ENCODE measurements around the gene DNAI2. TPM values are rescaled to one million over a fixed set of nuclear protein-coding genes. Genes with fewer than 3 reads are reported as not detected.

Gene DNAI2
- total RNA-seq, 1 experiment from 2014 or later: 0.26 TPM

DNA sequence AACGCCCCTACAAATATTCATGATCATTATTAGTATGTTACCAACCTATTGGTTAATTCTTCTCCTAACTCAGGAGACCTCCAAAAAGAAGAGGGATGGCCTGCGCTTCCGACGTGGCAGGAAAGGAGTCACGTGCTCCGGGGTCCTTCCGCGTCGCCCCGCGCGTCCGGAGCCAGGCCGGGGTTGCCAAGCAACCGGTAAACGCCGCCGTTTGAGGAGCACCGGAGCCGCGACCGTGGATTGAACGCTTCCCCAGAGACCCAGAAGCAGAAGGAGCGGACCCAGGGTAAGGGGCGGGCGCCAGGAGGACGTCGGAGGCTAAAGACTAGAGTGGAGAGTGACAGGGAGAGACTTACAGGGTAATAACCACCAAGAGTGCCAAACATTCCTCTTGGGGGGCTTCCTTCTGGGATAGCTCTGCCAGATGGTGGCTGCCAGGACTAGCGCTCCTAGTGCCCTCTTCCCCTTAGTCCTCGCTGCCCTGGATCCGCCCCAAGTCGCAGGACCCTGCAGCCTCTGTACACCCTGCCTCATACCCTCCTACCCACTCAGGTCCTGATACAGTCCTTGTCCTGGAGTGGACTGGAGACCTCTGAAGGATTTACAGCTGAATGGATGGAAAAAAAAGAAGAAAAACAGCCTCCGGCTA is at the start of gene DNAI2 (continued):
- TF ChIP-seq, protein P1, sequence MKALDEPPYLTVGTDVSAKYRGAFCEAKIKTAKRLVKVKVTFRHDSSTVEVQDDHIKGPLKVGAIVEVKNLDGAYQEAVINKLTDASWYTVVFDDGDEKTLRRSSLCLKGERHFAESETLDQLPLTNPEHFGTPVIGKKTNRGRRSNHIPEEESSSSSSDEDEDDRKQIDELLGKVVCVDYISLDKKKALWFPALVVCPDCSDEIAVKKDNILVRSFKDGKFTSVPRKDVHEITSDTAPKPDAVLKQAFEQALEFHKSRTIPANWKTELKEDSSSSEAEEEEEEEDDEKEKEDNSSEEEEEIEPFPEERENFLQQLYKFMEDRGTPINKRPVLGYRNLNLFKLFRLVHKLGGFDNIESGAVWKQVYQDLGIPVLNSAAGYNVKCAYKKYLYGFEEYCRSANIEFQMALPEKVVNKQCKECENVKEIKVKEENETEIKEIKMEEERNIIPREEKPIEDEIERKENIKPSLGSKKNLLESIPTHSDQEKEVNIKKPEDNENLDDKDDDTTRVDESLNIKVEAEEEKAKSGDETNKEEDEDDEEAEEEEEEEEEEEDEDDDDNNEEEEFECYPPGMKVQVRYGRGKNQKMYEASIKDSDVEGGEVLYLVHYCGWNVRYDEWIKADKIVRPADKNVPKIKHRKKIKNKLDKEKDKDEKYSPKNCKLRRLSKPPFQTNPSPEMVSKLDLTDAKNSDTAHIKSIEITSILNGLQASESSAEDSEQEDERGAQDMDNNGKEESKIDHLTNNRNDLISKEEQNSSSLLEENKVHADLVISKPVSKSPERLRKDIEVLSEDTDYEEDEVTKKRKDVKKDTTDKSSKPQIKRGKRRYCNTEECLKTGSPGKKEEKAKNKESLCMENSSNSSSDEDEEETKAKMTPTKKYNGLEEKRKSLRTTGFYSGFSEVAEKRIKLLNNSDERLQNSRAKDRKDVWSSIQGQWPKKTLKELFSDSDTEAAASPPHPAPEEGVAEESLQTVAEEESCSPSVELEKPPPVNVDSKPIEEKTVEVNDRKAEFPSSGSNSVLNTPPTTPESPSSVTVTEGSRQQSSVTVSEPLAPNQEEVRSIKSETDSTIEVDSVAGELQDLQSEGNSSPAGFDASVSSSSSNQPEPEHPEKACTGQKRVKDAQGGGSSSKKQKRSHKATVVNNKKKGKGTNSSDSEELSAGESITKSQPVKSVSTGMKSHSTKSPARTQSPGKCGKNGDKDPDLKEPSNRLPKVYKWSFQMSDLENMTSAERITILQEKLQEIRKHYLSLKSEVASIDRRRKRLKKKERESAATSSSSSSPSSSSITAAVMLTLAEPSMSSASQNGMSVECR (CRISPR knock-in tag; IDR thresholded peaks at IDR 0.05; ENCODE audit: borderline replicate concordance): no peak
- TF ChIP-seq GABPB1 (CRISPR knock-in tag; IDR thresholded peaks at IDR 0.05): no peak
- no peak for TF ChIP-seq ZNF423 (CRISPR knock-in tag; IDR thresholded peaks at IDR 0.05)
- TF ChIP-seq OVOL2 (CRISPR knock-in tag; IDR thresholded peaks at IDR 0.05; ENCODE audit: borderline replicate concordance): no peak
- TF ChIP-seq, protein P2, sequence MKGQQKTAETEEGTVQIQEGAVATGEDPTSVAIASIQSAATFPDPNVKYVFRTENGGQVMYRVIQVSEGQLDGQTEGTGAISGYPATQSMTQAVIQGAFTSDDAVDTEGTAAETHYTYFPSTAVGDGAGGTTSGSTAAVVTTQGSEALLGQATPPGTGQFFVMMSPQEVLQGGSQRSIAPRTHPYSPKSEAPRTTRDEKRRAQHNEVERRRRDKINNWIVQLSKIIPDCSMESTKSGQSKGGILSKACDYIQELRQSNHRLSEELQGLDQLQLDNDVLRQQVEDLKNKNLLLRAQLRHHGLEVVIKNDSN (CRISPR knock-in tag; IDR thresholded peaks at IDR 0.05): peak; percentile 92
- TF ChIP-seq NFE2L1 (CRISPR knock-in tag; IDR thresholded peaks at IDR 0.05): no peak
- TF ChIP-seq, protein P3, sequence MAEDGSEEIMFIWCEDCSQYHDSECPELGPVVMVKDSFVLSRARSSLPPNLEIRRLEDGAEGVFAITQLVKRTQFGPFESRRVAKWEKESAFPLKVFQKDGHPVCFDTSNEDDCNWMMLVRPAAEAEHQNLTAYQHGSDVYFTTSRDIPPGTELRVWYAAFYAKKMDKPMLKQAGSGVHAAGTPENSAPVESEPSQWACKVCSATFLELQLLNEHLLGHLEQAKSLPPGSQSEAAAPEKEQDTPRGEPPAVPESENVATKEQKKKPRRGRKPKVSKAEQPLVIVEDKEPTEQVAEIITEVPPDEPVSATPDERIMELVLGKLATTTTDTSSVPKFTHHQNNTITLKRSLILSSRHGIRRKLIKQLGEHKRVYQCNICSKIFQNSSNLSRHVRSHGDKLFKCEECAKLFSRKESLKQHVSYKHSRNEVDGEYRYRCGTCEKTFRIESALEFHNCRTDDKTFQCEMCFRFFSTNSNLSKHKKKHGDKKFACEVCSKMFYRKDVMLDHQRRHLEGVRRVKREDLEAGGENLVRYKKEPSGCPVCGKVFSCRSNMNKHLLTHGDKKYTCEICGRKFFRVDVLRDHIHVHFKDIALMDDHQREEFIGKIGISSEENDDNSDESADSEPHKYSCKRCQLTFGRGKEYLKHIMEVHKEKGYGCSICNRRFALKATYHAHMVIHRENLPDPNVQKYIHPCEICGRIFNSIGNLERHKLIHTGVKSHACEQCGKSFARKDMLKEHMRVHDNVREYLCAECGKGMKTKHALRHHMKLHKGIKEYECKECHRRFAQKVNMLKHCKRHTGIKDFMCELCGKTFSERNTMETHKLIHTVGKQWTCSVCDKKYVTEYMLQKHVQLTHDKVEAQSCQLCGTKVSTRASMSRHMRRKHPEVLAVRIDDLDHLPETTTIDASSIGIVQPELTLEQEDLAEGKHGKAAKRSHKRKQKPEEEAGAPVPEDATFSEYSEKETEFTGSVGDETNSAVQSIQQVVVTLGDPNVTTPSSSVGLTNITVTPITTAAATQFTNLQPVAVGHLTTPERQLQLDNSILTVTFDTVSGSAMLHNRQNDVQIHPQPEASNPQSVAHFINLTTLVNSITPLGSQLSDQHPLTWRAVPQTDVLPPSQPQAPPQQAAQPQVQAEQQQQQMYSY (CRISPR knock-in tag; IDR thresholded peaks at IDR 0.05): no peak

DNA sequence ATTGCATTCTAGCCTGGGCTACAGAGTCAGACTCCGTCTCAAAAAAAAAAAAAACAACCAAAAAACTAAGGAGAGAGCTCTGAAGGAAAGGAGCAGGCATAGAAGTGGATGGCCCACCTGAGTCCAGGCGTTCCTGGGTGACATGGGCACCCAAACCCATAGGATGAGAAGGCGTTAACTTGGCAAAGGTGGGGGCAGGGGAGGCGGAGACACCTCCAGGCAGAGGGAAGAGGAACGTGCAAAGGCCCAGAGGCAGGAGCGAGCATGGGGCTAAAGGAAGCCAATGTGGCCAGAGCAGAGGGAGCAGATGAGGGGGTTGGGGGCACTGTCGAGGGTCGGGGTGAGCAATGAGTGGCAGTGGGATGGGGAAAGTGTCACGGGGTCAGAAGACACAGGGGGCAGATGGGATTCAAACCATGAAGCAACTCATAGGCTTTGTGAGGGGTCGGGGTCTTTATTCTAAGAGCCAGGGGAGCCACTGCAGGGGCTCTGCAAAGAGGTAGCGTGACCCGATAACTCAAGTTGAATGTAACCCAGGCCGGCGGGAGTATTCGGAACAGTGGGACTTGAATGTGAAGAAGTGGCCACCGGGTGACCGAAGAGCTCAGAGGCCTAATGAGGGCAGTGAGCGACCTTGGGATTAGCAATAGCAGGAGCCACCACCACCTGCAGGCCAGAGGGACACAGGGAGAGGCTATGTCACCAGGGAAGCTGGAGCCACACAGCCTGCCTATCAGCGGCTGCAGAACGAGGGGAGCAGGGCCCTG is 48.9 kb upstream of the DNAI2 start:
- CTCF ChIA-PET: interaction anchor here (1.0 to 1.7 kb wide), 4 partner anchors 12 to 341 kb away, joined by 3 to 4 read pairs (median 4); partner anchors contain the start of gene TTYH2
- Mint-ChIP-seq H3K9me3 (no peaks in the 10 kb centered on the region), H3K27ac (no peak overlapping the region), H3K27me3 (ENCODE audit: low read depth) (no peaks in the 10 kb centered on the region), H3K36me3 (no peaks in the 10 kb centered on the region), H3K4me3 (no peak overlapping the region), H3K4me1 (no peaks in the 10 kb centered on the region)
- no peak for DNase-seq (ENCODE audit: low spot score)
- POLR2A ChIA-PET: interaction anchor here (0.7 kb wide), 1 partner anchor 14 kb away, joined by 5 read pairs; no protein-coding TSS in a partner anchor
- ATAC-seq: no peak
- no peak for TF ChIP-seq JAZF1 (CRISPR knock-in tag; IDR thresholded peaks at IDR 0.05)
- no peak for TF ChIP-seq NR1H2 (CRISPR knock-in tag; IDR thresholded peaks at IDR 0.05)
- TF ChIP-seq, protein P3 (CRISPR knock-in tag; IDR thresholded peaks at IDR 0.05): no peak
- TF ChIP-seq GABPB1 (CRISPR knock-in tag; IDR thresholded peaks at IDR 0.05): no peak
- TF ChIP-seq GRHL2 (CRISPR knock-in tag; IDR thresholded peaks at IDR 0.05; ENCODE audit: insufficient replicate concordance, severe bottlenecking): no peak
- no peak for TF ChIP-seq ZNF396 (CRISPR knock-in tag; IDR thresholded peaks at IDR 0.05; ENCODE audit: borderline replicate concordance)
- no peak for TF ChIP-seq NFE2L1 (CRISPR knock-in tag; IDR thresholded peaks at IDR 0.05)
- TF ChIP-seq, protein P4, sequence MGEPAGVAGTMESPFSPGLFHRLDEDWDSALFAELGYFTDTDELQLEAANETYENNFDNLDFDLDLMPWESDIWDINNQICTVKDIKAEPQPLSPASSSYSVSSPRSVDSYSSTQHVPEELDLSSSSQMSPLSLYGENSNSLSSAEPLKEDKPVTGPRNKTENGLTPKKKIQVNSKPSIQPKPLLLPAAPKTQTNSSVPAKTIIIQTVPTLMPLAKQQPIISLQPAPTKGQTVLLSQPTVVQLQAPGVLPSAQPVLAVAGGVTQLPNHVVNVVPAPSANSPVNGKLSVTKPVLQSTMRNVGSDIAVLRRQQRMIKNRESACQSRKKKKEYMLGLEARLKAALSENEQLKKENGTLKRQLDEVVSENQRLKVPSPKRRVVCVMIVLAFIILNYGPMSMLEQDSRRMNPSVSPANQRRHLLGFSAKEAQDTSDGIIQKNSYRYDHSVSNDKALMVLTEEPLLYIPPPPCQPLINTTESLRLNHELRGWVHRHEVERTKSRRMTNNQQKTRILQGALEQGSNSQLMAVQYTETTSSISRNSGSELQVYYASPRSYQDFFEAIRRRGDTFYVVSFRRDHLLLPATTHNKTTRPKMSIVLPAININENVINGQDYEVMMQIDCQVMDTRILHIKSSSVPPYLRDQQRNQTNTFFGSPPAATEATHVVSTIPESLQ (CRISPR knock-in tag; IDR thresholded peaks at IDR 0.05): no peak
- TF ChIP-seq, protein P5, sequence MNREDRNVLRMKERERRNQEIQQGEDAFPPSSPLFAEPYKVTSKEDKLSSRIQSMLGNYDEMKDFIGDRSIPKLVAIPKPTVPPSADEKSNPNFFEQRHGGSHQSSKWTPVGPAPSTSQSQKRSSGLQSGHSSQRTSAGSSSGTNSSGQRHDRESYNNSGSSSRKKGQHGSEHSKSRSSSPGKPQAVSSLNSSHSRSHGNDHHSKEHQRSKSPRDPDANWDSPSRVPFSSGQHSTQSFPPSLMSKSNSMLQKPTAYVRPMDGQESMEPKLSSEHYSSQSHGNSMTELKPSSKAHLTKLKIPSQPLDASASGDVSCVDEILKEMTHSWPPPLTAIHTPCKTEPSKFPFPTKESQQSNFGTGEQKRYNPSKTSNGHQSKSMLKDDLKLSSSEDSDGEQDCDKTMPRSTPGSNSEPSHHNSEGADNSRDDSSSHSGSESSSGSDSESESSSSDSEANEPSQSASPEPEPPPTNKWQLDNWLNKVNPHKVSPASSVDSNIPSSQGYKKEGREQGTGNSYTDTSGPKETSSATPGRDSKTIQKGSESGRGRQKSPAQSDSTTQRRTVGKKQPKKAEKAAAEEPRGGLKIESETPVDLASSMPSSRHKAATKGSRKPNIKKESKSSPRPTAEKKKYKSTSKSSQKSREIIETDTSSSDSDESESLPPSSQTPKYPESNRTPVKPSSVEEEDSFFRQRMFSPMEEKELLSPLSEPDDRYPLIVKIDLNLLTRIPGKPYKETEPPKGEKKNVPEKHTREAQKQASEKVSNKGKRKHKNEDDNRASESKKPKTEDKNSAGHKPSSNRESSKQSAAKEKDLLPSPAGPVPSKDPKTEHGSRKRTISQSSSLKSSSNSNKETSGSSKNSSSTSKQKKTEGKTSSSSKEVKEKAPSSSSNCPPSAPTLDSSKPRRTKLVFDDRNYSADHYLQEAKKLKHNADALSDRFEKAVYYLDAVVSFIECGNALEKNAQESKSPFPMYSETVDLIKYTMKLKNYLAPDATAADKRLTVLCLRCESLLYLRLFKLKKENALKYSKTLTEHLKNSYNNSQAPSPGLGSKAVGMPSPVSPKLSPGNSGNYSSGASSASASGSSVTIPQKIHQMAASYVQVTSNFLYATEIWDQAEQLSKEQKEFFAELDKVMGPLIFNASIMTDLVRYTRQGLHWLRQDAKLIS (CRISPR knock-in tag; IDR thresholded peaks at IDR 0.05; ENCODE audit: borderline replicate concordance): no peak
- TF ChIP-seq ZNF232 (CRISPR knock-in tag; IDR thresholded peaks at IDR 0.05): no peak

Measured in WTC11 (cell line).